A673 (cell line): ENCODE data around the gene MRPS21. TPM values are rescaled to one million over a fixed set of nuclear protein-coding genes. Genes with fewer than 3 reads are reported as not detected.

ENCODE experiments used
- BruUV-seq: library from RNA; stranded (reverse); fragments of 400-500 nt; replicated peaks from 2 replicates; lab custom pipeline; 2021; lab: Mats Ljungman, UMichigan
- CTCF ChIA-PET: fragments of 300-600 bp; sonication (Branson Sonifier 250); formaldehyde crosslinking; loops from one replicate; lab custom pipeline; 2022; ENCODE audit warnings: antibody characterized with exemption; lab: Charles Lee
- POLR2A ChIA-PET: fragments of 300-600 bp; sonication (Branson Sonifier 250); formaldehyde crosslinking; loops from one replicate; lab custom pipeline; 2022; ENCODE audit warnings: antibody characterized with exemption; ENCODE audit not compliant: low non-redundant PET; lab: Charles Lee
- DNase-seq: peaks from one replicate; pipeline ENCODE4 v3.0.0-alpha.2; 2015; ENCODE audit warnings: low spot score
- H3K27ac ChIP-seq: fragments of 200-600 bp; sonication (generic); 2 replicates; pipeline ENCODE4 v1.5.1; 2016; ENCODE audit warnings: mixed run types, low read depth, mild to moderate bottlenecking, mixed read lengths, antibody characterized with exemption, low read length; ENCODE audit not compliant: poor library complexity, severe bottlenecking
- H3K27me3 ChIP-seq: fragments of 200-600 bp; sonication (generic); replicated peaks from 2 replicates; pipeline ENCODE4 v1.6.1; 2017; ENCODE audit warnings: mixed run types, low read depth, mild to moderate bottlenecking, mixed read lengths, antibody characterized with exemption, low read length; ENCODE audit not compliant: insufficient read depth, poor library complexity
- H3K36me3 ChIP-seq: fragments of 200-600 bp; sonication (generic); 2 replicates; pipeline ENCODE4 v1.6.1; 2016; ENCODE audit warnings: mixed run types, mild to moderate bottlenecking, mixed read lengths, antibody characterized with exemption, low read length; ENCODE audit not compliant: insufficient read depth, poor library complexity, severe bottlenecking
- H3K4me1 ChIP-seq: fragments of 200-600 bp; sonication (generic); 2 replicates; pipeline ENCODE4 v1.6.1; 2017; ENCODE audit warnings: mixed run types, mild to moderate bottlenecking, mixed read lengths, antibody characterized with exemption, low read length; ENCODE audit not compliant: insufficient read depth, poor library complexity, severe bottlenecking
- H3K4me3 ChIP-seq: fragments of 200-600 bp; sonication (generic); 2 replicates; pipeline ENCODE4 v1.5.1; 2016; ENCODE audit warnings: low read depth, mixed run types, mild to moderate bottlenecking, mixed read lengths, low read length; ENCODE audit not compliant: poor library complexity, severe bottlenecking
- H3K9me3 ChIP-seq: fragments of 200-600 bp; sonication (generic); 2 replicates; pipeline ENCODE4 v1.6.1; 2016; ENCODE audit warnings: mixed run types, low read depth, mild to moderate bottlenecking, mixed read lengths, antibody characterized with exemption, low read length; ENCODE audit not compliant: poor library complexity, severe bottlenecking
- EZH2 ChIP-seq: fragments of 200-600 bp; sonication (generic); IDR thresholded peaks from 2 replicates; pipeline ENCODE4 v1.6.1; 2017; ENCODE audit warnings: borderline replicate concordance, low read depth, mild to moderate bottlenecking, mixed read lengths, antibody characterized with exemption, low read length; ENCODE audit not compliant: poor library complexity, severe bottlenecking
- intact Hi-C: fragments of 100-400 bp; cut with micrococcal nuclease; formaldehyde crosslinking; loops from one replicate; pipeline ENCODE4 v1.10.0; 2022; ENCODE audit not compliant: unreplicated experiment
- total RNA-seq: library from RNA; stranded (reverse); gene quantifications from 2 replicates; pipeline ENCODE4 v1.2.3, GENCODE V29; 2021
- TF ChIP-seq, protein P1 (sequence below): fragments of 300-800, 200-600 bp; sonication (generic); conservative IDR thresholded peaks from 2 replicates; pipeline ENCODE4 v1.5.1; 2017; ENCODE audit warnings: low read depth, mild to moderate bottlenecking, antibody characterized with exemption, low read length, moderate library complexity, mixed read lengths

Gene MRPS21
- total RNA-seq, 1 experiment from 2014 or later: 96.3 TPM

DNA sequence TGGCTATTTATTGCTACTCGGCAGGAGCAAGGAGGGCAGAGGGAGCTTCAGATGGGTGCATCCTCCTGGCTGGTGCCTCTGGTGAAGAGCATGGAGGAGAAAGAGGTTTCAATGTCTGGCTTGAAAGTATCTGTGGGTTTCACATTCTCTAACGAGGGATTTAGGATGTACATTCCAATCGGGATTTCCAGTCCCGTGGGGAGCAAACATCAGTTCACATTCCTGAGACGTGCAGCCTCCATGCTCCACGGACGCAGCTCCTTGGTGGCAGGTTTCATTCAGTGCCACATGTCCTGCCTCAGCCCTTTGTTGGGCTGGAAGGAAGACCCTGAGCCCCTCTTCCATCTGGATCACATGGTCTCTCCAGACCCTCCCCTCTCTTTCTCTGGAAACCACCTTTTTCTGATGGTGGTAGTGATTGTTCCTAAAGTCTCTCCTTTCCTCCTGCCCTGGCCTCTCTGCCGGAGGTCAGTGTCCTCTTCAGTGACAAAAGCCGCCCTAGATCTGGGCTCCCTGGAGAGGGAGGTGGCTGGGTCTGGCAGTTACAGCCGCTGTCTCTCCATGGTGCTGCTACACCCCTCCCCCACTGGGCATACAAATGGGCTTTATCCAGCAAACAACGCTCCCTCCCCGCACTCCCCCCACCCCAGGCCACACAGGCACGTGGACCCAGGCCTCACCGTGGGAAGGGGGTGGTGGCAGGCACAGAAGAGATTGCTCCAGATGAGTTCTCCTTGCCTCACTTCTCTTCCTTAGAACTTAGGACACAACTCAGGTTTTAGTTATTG lies 36.9 kb upstream of the MRPS21 start:
- H3K27ac ChIP-seq: peak overlapping the region; percentile 80
- peaks cover 47% of the 10 kb centered on the region for H3K4me1 ChIP-seq
- H3K36me3 ChIP-seq: no peaks in the 10 kb centered on the region
- no peak for TF ChIP-seq EZH2
- TF ChIP-seq, protein P1, sequence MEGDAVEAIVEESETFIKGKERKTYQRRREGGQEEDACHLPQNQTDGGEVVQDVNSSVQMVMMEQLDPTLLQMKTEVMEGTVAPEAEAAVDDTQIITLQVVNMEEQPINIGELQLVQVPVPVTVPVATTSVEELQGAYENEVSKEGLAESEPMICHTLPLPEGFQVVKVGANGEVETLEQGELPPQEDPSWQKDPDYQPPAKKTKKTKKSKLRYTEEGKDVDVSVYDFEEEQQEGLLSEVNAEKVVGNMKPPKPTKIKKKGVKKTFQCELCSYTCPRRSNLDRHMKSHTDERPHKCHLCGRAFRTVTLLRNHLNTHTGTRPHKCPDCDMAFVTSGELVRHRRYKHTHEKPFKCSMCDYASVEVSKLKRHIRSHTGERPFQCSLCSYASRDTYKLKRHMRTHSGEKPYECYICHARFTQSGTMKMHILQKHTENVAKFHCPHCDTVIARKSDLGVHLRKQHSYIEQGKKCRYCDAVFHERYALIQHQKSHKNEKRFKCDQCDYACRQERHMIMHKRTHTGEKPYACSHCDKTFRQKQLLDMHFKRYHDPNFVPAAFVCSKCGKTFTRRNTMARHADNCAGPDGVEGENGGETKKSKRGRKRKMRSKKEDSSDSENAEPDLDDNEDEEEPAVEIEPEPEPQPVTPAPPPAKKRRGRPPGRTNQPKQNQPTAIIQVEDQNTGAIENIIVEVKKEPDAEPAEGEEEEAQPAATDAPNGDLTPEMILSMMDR: no peak
- H3K4me3 ChIP-seq: peak overlapping the region; percentile 29
- CTCF ChIA-PET: interaction anchor here (0.6 to 3.0 kb wide), 7 partner anchors 12 to 195 kb away, joined by 3 to 24 read pairs (median 4); partner anchors contain the start of genes APH1A and CIART
- peak; percentile 52 for DNase-seq
- no peaks in the 10 kb centered on the region for H3K9me3 ChIP-seq
- intact Hi-C loops: loop anchor here (1.0 to 10.0 kb wide), 4 partner anchors 25 to 741 kb away; partner anchors contain the start of gene ENSA
- H3K27me3 ChIP-seq: no peaks in the 10 kb centered on the region
- BruUV-seq: no TSS peak
- POLR2A ChIA-PET: interaction anchor here (0.6 kb wide), 1 partner anchor 30 kb away, joined by 3 read pairs; no protein-coding TSS in a partner anchor

DNA sequence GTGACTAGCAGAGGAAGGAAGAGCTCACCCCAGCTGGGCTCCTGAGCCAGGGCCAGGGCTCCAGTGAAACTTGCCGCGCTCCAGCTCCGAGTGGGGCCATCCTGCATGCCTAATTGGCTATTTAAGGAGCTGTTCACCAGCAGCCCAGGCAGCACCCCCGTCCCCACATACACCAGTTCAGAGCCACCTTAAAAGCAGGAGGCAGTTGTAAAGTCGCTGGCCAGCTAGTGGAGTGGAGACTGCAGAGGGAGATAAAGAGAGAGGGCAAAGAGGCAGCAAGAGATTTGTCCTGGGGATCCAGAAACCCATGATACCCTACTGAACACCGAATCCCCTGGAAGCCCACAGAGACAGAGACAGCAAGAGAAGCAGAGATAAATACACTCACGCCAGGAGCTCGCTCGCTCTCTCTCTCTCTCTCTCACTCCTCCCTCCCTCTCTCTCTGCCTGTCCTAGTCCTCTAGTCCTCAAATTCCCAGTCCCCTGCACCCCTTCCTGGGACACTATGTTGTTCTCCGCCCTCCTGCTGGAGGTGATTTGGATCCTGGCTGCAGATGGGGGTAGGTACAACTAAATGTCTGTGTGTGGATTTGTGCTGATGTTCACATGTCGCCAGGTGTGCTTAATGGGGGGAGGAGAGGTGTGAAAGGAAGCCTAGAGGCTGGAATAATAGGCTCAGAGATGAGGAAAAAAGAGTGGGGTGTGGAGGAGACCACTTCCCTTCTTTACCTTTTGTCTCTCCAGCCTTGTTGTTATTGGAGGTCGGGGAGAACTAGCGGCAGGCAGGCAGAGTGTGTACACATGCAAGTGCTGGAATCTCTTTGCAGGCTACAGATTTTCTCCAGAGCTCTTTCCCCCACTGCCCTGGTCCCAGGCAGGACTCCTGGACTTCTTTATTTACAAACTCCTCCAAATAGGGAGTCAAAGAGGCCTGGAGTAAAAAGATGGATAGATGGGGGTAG lies 35.8 kb upstream of the MRPS21 start, which contains the start of gene CA14:
CA14 (plus strand) TSS at position 151 of the 962 bp plus-strand sequence; CDS start at position 506, 355 bp downstream.
- DNase-seq: peak; percentile 57
- ChIA-PET CTCF (interaction anchor here (1.0 kb wide), 1 partner anchor 23 kb away, joined by 5 read pairs; no protein-coding TSS in a partner anchor), POLR2A (no interaction called here)
- Histone ChIP-seq H3K27me3 (no peaks in the 10 kb centered on the region), H3K36me3 (no peaks in the 10 kb centered on the region), H3K4me3 (peak within 1 kb of the TSS; percentile 29), H3K9me3 (no peaks in the 10 kb centered on the region), H3K4me1 (peaks cover 47% of the 10 kb centered on the region), H3K27ac (peak within 1 kb of the TSS; percentile 80)
- TF ChIP-seq EZH2: no peak
- TF ChIP-seq, protein P1: no peak
- BruUV-seq: no TSS peak
- intact Hi-C loops: loop anchor here (5.0 to 10.0 kb wide), 3 partner anchors 274 to 739 kb away; partner anchors contain the start of gene ENSA

DNA sequence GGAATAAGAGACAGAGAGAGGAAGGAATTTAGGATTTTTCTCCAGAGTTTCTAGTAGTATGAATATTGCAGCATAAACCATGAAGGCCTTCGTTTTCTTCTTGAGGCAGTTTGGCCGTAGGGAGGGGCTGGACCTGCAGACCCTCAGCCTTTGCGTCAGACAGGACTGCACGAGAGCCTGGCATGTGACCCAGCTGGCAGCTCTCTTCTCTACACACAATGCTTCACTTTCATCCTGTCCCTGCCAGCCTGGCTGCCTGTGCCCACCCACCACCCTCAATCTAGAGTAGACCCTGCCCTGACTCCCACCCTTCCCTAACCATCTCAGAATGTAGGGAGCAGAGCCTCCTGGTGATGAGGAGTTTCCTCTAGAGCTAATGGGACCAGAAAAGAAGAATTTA lies 34.4 kb upstream of the MRPS21 start:
- Histone ChIP-seq H3K27me3 (no peaks in the 10 kb centered on the region), H3K9me3 (no peaks in the 10 kb centered on the region), H3K36me3 (no peaks in the 10 kb centered on the region), H3K4me1 (peaks cover 47% of the 10 kb centered on the region), H3K27ac (no peak overlapping the region), H3K4me3 (no peak overlapping the region)
- BruUV-seq: no TSS peak
- POLR2A ChIA-PET: no interaction called here
- CTCF ChIA-PET: interaction anchor here (0.7 kb wide), 1 partner anchor 714 kb away, joined by 6 read pairs; no protein-coding TSS in a partner anchor
- DNase-seq: no peak
- intact Hi-C loops: loop anchor here (5.0 to 10.0 kb wide), 3 partner anchors 273 to 738 kb away; partner anchors contain the start of gene ENSA
- TF ChIP-seq EZH2: no peak
- TF ChIP-seq, protein P1: no peak
